ENCODE data around the gene NPY5R. TPM values are rescaled to one million over a fixed set of nuclear protein-coding genes. Genes with fewer than 3 reads are reported as not detected.

The NPY5R gene
- total and polyA plus RNA-seq, 2 donors (not counting 3 experiments of a cell fraction or from before 2014, with no cell fraction given) = not detected

DNA sequence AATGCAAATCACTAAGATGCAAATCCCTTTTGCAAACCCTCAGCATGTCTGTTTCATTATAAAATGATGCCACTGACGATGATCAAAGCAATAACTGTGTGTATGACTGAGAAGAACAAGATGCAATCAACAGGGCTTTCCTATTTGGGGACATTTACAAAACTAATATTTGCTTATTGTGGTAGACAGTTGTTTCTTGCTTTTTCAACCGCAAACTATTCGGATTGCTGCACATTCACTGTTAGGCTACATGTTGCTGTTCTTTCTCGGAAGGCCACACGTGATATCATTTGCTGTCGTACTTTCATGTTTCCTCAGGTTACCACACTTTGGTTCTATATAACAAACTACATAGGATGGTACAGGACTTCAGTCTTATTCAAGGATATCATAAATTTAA is 49.8 kb downstream of the NPY5R start:
- TF ChIP-seq EZH2 (IDR thresholded peaks at IDR 0.05; ENCODE audit: borderline replicate concordance, low read depth, low read length, severe bottlenecking) (no peak), POLR2A (IDR thresholded peaks at IDR 0.05; ENCODE audit: low read depth, low read length) (no peak), GATA2 (IDR thresholded peaks at IDR 0.05; ENCODE audit: insufficient read depth, insufficient read length, low read depth, low read length) (no peak), JUN (IDR thresholded peaks at IDR 0.05; ENCODE audit: borderline replicate concordance, insufficient read depth, insufficient read length, low read depth) (no peak), FOS (IDR thresholded peaks at IDR 0.05; ENCODE audit: borderline replicate concordance, insufficient read depth, low read length) (no peak), MYC (IDR thresholded peaks at IDR 0.05; ENCODE audit: low read depth, low read length) (no peak), POLR2AphosphoS5 (IDR thresholded peaks at IDR 0.05; ENCODE audit: insufficient read depth, low read depth, low read length) (no peak)
- TF ChIP-seq, protein P1, sequence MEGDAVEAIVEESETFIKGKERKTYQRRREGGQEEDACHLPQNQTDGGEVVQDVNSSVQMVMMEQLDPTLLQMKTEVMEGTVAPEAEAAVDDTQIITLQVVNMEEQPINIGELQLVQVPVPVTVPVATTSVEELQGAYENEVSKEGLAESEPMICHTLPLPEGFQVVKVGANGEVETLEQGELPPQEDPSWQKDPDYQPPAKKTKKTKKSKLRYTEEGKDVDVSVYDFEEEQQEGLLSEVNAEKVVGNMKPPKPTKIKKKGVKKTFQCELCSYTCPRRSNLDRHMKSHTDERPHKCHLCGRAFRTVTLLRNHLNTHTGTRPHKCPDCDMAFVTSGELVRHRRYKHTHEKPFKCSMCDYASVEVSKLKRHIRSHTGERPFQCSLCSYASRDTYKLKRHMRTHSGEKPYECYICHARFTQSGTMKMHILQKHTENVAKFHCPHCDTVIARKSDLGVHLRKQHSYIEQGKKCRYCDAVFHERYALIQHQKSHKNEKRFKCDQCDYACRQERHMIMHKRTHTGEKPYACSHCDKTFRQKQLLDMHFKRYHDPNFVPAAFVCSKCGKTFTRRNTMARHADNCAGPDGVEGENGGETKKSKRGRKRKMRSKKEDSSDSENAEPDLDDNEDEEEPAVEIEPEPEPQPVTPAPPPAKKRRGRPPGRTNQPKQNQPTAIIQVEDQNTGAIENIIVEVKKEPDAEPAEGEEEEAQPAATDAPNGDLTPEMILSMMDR (IDR thresholded peaks at IDR 0.05; ENCODE audit: extremely low read depth in 1 of 2, insufficient read depth in 1 of 2, low read depth in 1 of 2, low read length in 2 of 2) = no peak
- TF ChIP-seq, protein P2, sequence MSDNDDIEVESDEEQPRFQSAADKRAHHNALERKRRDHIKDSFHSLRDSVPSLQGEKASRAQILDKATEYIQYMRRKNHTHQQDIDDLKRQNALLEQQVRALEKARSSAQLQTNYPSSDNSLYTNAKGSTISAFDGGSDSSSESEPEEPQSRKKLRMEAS (IDR thresholded peaks at IDR 0.05; ENCODE audit: insufficient read depth, insufficient read length) = no peak
- no peaks in the 10 kb centered on the region for H3K36me3 ChIP-seq (ENCODE audit: control insufficient read depth in 2 of 2, extremely low read depth in 1 of 2, insufficient read depth in 2 of 2, low read length in 2 of 2)
- no peak overlapping the region for H2AFZ ChIP-seq (ENCODE audit: low read depth, low read length)
- intact Hi-C loops (cut with micrococcal nuclease) = no loop called here
- no TSS peak for BruUV-seq (replicated peaks)
- H3K4me2 ChIP-seq (ENCODE audit: insufficient read depth, low read length) = no peak overlapping the region
- no peak overlapping the region for H3K27ac ChIP-seq (ENCODE audit: insufficient read depth, low read depth, low read length)
- FAIRE-seq = no peak
- H3K27me3 ChIP-seq (ENCODE audit: control insufficient read depth in 2 of 2, insufficient read depth in 2 of 2, low read length in 2 of 2) = no peaks in the 10 kb centered on the region
- no peaks in the 10 kb centered on the region for H3K79me2 ChIP-seq (ENCODE audit: control insufficient read depth, insufficient read depth, low read length)
- no peak overlapping the region for H3K4me3 ChIP-seq (replicated peaks in 1 of 3; ENCODE audit: insufficient read depth in 1 of 3, low read depth in 1 of 3, low read length in 3 of 3)
- no peaks in the 10 kb centered on the region for H3K4me1 ChIP-seq (ENCODE audit: control insufficient read depth, extremely low read depth, insufficient read depth, low read length)
- CTCF ChIA-PET = no interaction called here
- H3K9me3 ChIP-seq (replicated peaks; ENCODE audit: control insufficient read depth, insufficient read depth, low read length) = no peaks in the 10 kb centered on the region
- POLR2A ChIA-PET = no interaction called here
- H3K9me1 ChIP-seq (replicated peaks; ENCODE audit: control insufficient read depth, extremely low read depth, insufficient read depth, low read length) = no peaks in the 10 kb centered on the region
- no peak overlapping the region for H3K9ac ChIP-seq (replicated peaks; ENCODE audit: extremely low read depth, insufficient read depth, low read length)
- no peak for DNase-seq (ENCODE audit: low read depth, low spot score)
- no peaks in the 10 kb centered on the region for H4K20me1 ChIP-seq (replicated peaks; ENCODE audit: control insufficient read depth, extremely low read depth, insufficient read depth, low read length)
- dilution Hi-C loops (cut with MboI; ENCODE audit: extremely low pct_ligation_motif_present, low sequenced_read_pairs) = no loop called here
